Bladder microvascular endothelial cell (primary cell): Measurements from ENCODE around the gene DNTTIP2. TPM values are rescaled to one million over a fixed set of nuclear protein-coding genes. Genes with fewer than 3 reads are reported as not detected.

Experiments used
- total RNA-seq: library from RNA; depleted of rRNA; stranded (reverse); fragments of >200 nt; gene quantifications from 2 replicates; pipeline ENCODE4 v1.2.3, GENCODE V29; 2014

The DNTTIP2 gene, protein sequence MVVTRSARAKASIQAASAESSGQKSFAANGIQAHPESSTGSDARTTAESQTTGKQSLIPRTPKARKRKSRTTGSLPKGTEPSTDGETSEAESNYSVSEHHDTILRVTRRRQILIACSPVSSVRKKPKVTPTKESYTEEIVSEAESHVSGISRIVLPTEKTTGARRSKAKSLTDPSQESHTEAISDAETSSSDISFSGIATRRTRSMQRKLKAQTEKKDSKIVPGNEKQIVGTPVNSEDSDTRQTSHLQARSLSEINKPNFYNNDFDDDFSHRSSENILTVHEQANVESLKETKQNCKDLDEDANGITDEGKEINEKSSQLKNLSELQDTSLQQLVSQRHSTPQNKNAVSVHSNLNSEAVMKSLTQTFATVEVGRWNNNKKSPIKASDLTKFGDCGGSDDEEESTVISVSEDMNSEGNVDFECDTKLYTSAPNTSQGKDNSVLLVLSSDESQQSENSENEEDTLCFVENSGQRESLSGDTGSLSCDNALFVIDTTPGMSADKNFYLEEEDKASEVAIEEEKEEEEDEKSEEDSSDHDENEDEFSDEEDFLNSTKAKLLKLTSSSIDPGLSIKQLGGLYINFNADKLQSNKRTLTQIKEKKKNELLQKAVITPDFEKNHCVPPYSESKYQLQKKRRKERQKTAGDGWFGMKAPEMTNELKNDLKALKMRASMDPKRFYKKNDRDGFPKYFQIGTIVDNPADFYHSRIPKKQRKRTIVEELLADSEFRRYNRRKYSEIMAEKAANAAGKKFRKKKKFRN
- 13.8 and 27.3 TPM in 2 replicates for total RNA-seq

DNA sequence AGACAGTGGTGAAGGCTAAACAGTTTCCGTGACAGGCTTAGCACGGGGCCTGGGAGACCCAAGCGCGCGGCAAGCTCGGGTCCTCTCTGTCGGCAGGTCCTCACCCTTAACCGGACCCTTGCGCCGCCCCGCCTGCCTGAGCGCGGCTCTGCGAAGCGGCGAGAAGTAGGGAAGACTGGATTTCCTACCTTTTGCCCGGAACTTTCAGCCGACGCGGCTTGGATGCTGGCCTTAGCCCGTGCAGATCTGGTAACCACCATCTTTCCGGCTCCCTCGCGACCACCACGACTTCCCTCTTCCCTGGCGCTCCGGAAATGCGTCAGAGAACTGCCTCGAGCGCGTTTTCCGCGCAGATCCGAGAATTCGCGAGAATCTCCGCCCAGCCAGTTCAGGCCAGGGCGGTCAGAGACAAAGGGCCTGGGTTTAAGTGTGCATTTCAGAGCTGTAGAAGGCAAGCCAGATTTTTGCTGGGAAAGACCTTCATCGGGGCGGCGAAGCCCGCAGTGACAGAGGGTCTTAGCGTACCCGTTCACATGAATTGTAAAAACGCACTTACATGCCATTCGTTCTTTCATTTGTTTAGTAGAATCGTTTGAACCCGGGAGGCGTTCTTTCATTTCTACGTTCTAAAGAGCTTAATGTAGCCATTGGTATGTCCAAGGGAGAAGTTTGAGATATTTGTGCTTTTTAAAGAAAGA lies at the start of gene DNTTIP2:
Gene DNTTIP2 (minus strand): TSS at position 318 of the 698 bp plus-strand sequence. CDS start 58 bp downstream, at position 260.

DNA sequence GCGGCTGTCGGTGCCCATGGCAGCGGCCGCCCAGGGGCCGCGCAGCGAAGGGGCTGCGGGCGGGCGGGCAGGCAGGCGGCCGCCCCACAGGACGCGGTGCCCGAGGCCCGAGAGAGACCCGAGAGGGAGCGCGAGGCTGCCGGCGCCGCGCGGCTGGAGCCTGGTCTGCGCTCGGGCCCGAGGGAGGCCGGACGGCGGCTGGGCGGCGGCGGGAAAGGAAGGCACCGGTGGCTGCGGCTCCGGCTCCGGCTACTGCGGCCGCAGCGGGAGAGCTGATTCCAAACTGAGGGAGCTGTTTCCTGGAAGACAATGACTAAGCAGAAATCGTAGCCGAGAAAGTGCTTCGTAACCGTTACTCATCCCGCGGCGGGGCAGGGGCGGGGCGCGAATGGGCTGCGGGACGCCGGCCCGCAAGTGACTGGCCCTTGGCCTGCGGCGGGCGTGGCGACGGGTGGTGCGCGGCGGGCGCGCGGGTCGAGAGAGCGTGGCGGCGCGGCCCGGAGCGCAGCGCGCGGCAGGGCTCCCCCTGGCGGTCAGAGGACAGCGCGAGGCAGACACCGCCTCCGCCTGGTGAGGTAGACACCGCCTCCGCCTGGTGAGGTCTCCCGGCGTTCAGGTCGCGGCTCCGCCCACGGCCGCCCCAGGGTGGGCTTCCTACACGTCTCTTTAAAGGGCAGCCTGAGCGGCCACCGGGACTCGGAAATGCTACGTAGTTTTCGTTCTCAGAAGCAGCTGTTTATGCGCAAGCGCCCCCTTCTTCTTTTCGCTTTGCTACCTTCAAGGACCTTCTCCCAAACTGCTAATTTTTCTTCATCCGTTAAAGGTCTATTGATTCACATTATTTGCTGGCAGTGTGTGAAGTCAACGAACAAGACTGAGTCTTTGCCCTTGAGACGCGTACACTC lies 30.4 kb upstream of the DNTTIP2 start, which contains the start of gene GCLM:
Gene GCLM (minus strand): TSS at position 285 of the 905 bp plus-strand sequence. CDS start 267 bp downstream, at position 18.

Other genes with a start within 250 kb of the DNTTIP2 start
- 26.2 and 42.3 TPM in 2 replicates for gene BCAR3, start 197.4 kb downstream of the DNTTIP2 start, total RNA-seq
- 18.4 and 18.8 TPM in 2 replicates for gene GCLM, start 30.2 kb upstream of the DNTTIP2 start, total RNA-seq
- 2.6 and 260 TPM in 2 replicates for gene ABCA4, start 241.9 kb upstream of the DNTTIP2 start, total RNA-seq